CD4-positive, alpha-beta T cell treated with Interleukin-6 for 4 hours (primary cell): ENCODE data around the gene ARHGEF12.
A peak's percentile ranks its signal among the peaks of the same experiment; 100 is the strongest.

Experiments
- DNase-seq: peaks from one replicate; pipeline ENCODE4 v3.0.0-alpha.2; 2020; ENCODE audit warnings: mixed read lengths

Gene ARHGEF12

GRCh38 chr11:120431633-120432032 is 95.4 kb downstream of the ARHGEF12 start:
- no peak for DNase-seq

- DNase-seq = peak; percentile 11
Observed at GRCh38 chr11:120432056-120433018, 96.1 kb downstream of the ARHGEF12 start.

- DNase-seq = no peak
Observed at GRCh38 chr11:120441592-120441991, 105.4 kb downstream of the ARHGEF12 start.

- DNase-seq = no peak
Observed at GRCh38 chr11:120442031-120442430, 105.8 kb downstream of the ARHGEF12 start.

- DNase-seq = no peak
Observed at GRCh38 chr11:120446802-120447201, 110.6 kb downstream of the ARHGEF12 start.

GRCh38 chr11:120448240-120448639 is 112.0 kb downstream of the ARHGEF12 start:
- DNase-seq = no peak

- DNase-seq = no peak
Observed at GRCh38 chr11:120455487-120455886, 119.3 kb downstream of the ARHGEF12 start.

GRCh38 chr11:120457996-120458395 is 121.8 kb downstream of the ARHGEF12 start:
- no peak for DNase-seq

- no peak for DNase-seq
Observed at GRCh38 chr11:120462825-120463224, 126.6 kb downstream of the ARHGEF12 start.

- DNase-seq = no peak
Observed at GRCh38 chr11:120465921-120466534, 129.8 kb downstream of the ARHGEF12 start.

- no peak for DNase-seq
Observed at GRCh38 chr11:120467627-120468026, 131.4 kb downstream of the ARHGEF12 start.

GRCh38 chr11:120471131-120471530 is 134.9 kb downstream of the ARHGEF12 start:
- DNase-seq = no peak

- DNase-seq = no peak
Observed at GRCh38 chr11:120471994-120472393, 135.8 kb downstream of the ARHGEF12 start.

- no peak for DNase-seq
Observed at GRCh38 chr11:120473503-120473902, 137.3 kb downstream of the ARHGEF12 start.

- DNase-seq = no peak
Observed at GRCh38 chr11:120482149-120482548, 145.9 kb downstream of the ARHGEF12 start.

- DNase-seq = no peak
Observed at GRCh38 chr11:120484722-120485121, 148.5 kb downstream of the ARHGEF12 start.

GRCh38 chr11:120486138-120486537 is 149.9 kb downstream of the ARHGEF12 start:
- DNase-seq = no peak

- DNase-seq = no peak
Observed at GRCh38 chr11:120489799-120490198, 153.6 kb downstream of the ARHGEF12 start.

GRCh38 chr11:120492486-120492885 is 156.3 kb downstream of the ARHGEF12 start:
- no peak for DNase-seq

- no peak for DNase-seq
Observed at GRCh38 chr11:120494595-120494994, 158.4 kb downstream of the ARHGEF12 start.

- no peak for DNase-seq
Observed at GRCh38 chr11:120499088-120499487, 162.9 kb downstream of the ARHGEF12 start.

- DNase-seq = no peak
Observed at GRCh38 chr11:120499859-120500258, 163.6 kb downstream of the ARHGEF12 start.

- DNase-seq = no peak
Observed at GRCh38 chr11:120500414-120501071, 164.3 kb downstream of the ARHGEF12 start.

- DNase-seq = no peak
Observed at GRCh38 chr11:120501440-120501839, 165.2 kb downstream of the ARHGEF12 start.
